Breast epithelium (tissue), 4 donors: ENCODE measurements around the gene CTNNBL1. TPM values are rescaled to one million over a fixed set of nuclear protein-coding genes. Genes with fewer than 3 reads are reported as not detected.

Experiments
- DNase-seq, 2 donors: peaks; one replicate each; pipeline ENCODE4 v3.0.0-alpha.2; 2019; ENCODE audit warnings: low spot score in 2 of 2
- H3K27ac ChIP-seq, 2 donors: fragments of 200-600 bp; sonication (generic) in 1 of 2; one replicate each; pipeline ENCODE4 v1.5.1; 2016 to 2019; ENCODE audit warnings: mild to moderate bottlenecking in 1 of 2
- H3K27me3 ChIP-seq, 2 donors: fragments of 200-600 bp; sonication (generic) in 1 of 2; one replicate each; pipeline versions ENCODE4 v1.5.1 to v1.6.0; 2017 to 2019; ENCODE audit warnings: control low read depth in 1 of 2, mild to moderate bottlenecking in 1 of 2
- H3K36me3 ChIP-seq: fragments of 200-600 bp; one replicate; pipeline ENCODE4 v1.5.1; 2019
- H3K4me1 ChIP-seq, 2 donors: fragments of 200-600 bp; sonication (generic); one replicate each; pipeline ENCODE4 v1.5.1; 2016 to 2019; ENCODE audit warnings: control low read depth in 1 of 2
- H3K4me3 ChIP-seq, 3 donors: fragments of 200-600 bp; sonication (generic); 1 replicate in 2 of 3; 2 replicates in 1 of 3; pipeline ENCODE4 v1.5.1; 2016 to 2019; ENCODE audit warnings: mild to moderate bottlenecking in 3 of 3, moderate library complexity in 2 of 3
- H3K9me3 ChIP-seq, 2 donors: fragments of 200-600 bp; sonication (generic) in 1 of 2; one replicate each; pipeline ENCODE4 v1.5.1; 2016 to 2019; ENCODE audit warnings: control low read depth in 1 of 2
- CTCF ChIP-seq, 3 donors: fragments of 450-650 bp; IDR thresholded peaks; one replicate each; pipeline ENCODE4 v1.5.1; 2016 to 2017; ENCODE audit warnings: antibody characterized with exemption in 3 of 3, mild to moderate bottlenecking in 3 of 3, moderate library complexity in 3 of 3
- POLR2A ChIP-seq: fragments of 450-650 bp; IDR thresholded peaks from one replicate; pipeline ENCODE4 v1.6.1; 2016; ENCODE audit warnings: antibody characterized with exemption, mild to moderate bottlenecking, moderate library complexity
- POLR2AphosphoS5 ChIP-seq, 3 donors: sonication (generic); formaldehyde crosslinking; IDR thresholded peaks; one replicate each; pipeline ENCODE4 v1.6.1; 2017; ENCODE audit warnings: antibody characterized with exemption in 3 of 3
- intact Hi-C: fragments of 100-400 bp; cut with DNase I; formaldehyde crosslinking; loops from one replicate; pipeline ENCODE4 v1.15.1; 2023; ENCODE audit warnings: low total_unique reads
- total RNA-seq, 3 donors: library from RNA; depleted of rRNA; stranded (reverse); fragments of >200 nt; gene quantifications; one replicate each; pipeline ENCODE4 v1.1.0, GENCODE V29; 2016

CTNNBL1 gene
- total RNA-seq, 3 donors from 2014 or later: 32.2 to 37.0 (median 32.4) TPM

GRCh38 chr20:37686762-37687477 is 6.9 kb upstream of the CTNNBL1 start:
- no peak for TF ChIP-seq CTCF (IDR thresholded peaks at IDR 0.05)
- no peak for TF ChIP-seq POLR2AphosphoS5 (IDR thresholded peaks at IDR 0.05)
- no peak for TF ChIP-seq POLR2A

DNA sequence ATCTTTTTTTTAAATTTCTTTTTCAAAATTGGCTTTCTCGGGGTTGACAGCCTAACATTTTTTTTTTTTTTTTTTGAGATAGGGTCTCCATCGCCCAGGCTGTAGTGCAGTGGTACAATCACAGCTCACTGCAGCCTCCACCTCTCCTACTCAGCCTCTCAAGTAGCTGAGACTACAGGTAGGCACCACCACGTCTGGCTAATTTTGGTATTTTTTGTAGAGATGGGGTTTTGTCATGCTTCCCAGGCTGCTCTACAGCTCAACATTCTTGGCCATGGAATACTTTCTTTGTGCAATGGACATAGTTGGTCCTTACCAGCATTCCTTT is 6.4 kb upstream of the CTNNBL1 start:
- H3K27ac ChIP-seq: no peak overlapping the region
- no peak overlapping the region for H3K4me3 ChIP-seq
- no peaks in the 10 kb centered on the region for H3K9me3 ChIP-seq
- no peaks in the 10 kb centered on the region for H3K4me1 ChIP-seq
- intact Hi-C loops: no loop called here
- H3K36me3 ChIP-seq: no peaks in the 10 kb centered on the region
- peaks cover 0 to 7% of the 10 kb centered on the region in 2 donors for H3K27me3 ChIP-seq
- no peak for DNase-seq
- TF ChIP-seq POLR2A (no peak), CTCF (IDR thresholded peaks at IDR 0.05) (no peak), POLR2AphosphoS5 (IDR thresholded peaks at IDR 0.05) (no peak)

More at GRCh38 chr20:37686762-37687477, 6.9 kb upstream of the CTNNBL1 start:
- Histone ChIP-seq H3K27ac (no peak overlapping the region), H3K4me1 (no peaks in the 10 kb centered on the region), H3K9me3 (no peaks in the 10 kb centered on the region), H3K27me3 (peaks cover 0 to 9% of the 10 kb centered on the region in 2 donors), H3K4me3 (no peak overlapping the region), H3K36me3 (no peaks in the 10 kb centered on the region)
- intact Hi-C loops: no loop called here
- DNase-seq: no peak

DNA sequence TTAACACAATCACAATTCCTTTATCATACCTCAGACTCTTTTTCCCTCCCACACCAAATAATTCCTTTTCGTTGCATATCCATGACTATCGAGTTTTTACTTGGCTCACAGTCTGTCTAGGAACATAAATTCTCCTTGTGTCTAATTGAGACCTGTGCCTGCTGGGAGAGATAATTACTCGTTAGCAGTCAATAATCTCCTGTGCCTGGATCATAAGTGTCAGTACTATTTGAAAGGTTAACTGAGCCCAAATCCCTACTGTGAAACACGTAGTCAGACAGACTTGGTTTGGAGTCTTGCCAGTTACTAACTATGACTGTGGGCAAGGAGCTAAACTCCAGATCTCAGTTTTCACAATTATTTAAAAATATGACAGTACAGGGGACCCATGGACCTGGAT is 5.7 kb upstream of the CTNNBL1 start:
- no peak for TF ChIP-seq POLR2A
- no peak for TF ChIP-seq POLR2AphosphoS5 (IDR thresholded peaks at IDR 0.05)
- TF ChIP-seq CTCF (IDR thresholded peaks at IDR 0.05): no peak
- H3K27me3 ChIP-seq: peaks cover 0 to 4% of the 10 kb centered on the region in 2 donors

DNA sequence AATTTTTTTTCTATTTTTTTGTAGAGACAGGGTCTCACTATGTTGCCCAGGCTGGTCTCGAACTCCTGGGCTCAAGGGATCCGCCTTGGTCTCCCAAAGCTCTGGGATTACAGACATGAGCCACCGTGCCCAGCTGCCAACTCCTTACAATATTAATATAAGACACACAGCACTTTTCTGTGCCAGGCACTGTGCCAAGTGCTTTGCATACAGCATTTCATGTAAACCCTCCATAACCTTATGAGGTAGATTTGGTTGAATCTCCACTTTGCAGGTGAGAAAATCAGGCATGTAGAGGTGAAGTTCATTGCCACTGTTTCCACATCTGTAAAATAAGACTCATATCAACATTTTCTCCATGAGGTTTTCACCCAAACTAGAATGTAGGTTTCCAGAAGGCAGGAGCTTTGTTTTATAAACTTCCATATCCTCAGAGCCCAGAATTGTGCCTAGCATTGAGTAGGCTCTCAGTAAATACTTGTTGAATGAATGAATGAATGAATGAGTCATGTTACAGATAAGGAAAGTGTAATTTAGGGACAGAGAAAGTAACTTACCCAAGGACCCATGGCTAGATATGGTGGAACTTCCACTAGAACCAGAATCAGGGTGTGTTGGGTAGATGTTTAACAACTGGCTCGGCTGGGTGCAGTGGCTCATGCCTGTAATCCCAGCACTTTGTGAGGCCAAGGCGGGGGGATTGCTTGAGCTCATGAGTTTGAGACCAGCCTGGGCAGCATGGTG is 3.0 kb upstream of the CTNNBL1 start:
- TF ChIP-seq CTCF (IDR thresholded peaks at IDR 0.05) (no peak), POLR2A (no peak)
- intact Hi-C loops: no loop called here
- Histone ChIP-seq H3K9me3 (no peaks in the 10 kb centered on the region), H3K36me3 (no peaks in the 10 kb centered on the region), H3K27ac (no peak overlapping the region), H3K4me1 (peaks cover 0 to 4% of the 10 kb centered on the region in 2 donors), H3K4me3 (no peak overlapping the region), H3K27me3 (peaks cover 0 to 4% of the 10 kb centered on the region in 2 donors)
- DNase-seq: no peak

More for the DNA sequence above, 5.7 kb upstream of the CTNNBL1 start:
- no peak overlapping the region for H3K27ac ChIP-seq
- H3K4me1 ChIP-seq: no peaks in the 10 kb centered on the region
- H3K36me3 ChIP-seq: no peaks in the 10 kb centered on the region
- H3K9me3 ChIP-seq: no peaks in the 10 kb centered on the region
- H3K4me3 ChIP-seq: no peak overlapping the region
- intact Hi-C loops: no loop called here
- DNase-seq: no peak
